ENCODE measurements around the gene VSTM4.

- no peak for TF ChIP-seq CTCF (IDR thresholded peaks at IDR 0.05; ENCODE audit: borderline replicate concordance, extremely low read depth, low read length, poor library complexity, severe bottlenecking)
- no peak for TF ChIP-seq EZH2 (IDR thresholded peaks at IDR 0.05; ENCODE audit: borderline replicate concordance, low read depth, low read length, severe bottlenecking)
Observed at GRCh38 chr10:49071160-49071761, 44.1 kb downstream of the VSTM4 start.

Measured in DND-41 (cell line).